Superior temporal gyrus (tissue), 1 donor: ENCODE data around the gene ZNF536.

Source experiments
- DNase-seq: peaks from one replicate; pipeline ENCODE4 v3.0.0-alpha.2; 2016; ENCODE audit errors: extremely low spot score

Gene ZNF536

DNA sequence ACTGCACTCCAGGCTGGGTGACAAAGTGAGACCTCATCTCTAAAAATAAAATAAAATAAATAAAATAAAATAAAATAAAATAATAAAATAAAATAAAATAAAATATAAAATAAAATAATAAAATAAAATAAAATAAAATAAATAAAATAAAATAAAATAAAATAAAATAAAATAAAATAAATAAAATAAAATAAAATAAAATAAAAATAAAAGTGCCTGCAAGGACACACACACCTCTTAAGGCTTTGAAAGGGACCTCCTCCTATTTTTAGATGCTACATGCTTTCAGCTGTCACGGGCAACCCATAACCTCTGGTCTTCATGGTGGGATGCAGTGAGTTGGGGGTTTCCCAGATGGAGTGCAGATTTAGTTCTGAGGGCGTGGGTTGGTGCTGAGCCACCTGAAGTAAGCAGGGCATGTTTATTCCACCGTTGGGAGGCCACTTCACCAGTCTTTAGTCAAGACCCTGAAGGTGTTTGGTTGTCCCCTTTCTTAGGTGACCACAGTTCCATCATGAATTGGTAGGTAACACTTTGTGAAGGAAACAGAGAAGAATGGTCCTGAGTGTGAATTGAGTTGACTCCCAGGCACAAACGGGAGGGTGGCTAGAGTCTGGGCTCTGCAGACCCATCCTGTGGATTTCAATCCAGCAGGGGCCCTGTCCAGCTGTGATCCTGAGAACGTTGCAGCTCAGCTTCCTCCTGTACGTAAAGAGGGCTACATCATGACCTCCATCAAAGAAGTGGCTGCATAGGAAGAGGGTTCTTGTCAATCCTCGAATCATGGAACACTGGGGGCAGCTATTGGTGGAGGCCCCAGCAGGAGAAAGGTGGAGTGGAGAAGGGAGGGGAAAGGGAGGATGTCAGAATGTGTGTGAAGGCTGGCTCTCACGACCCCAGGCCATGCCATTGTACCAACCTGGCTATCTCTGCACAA is 234.2 kb downstream of the ZNF536 start:
- DNase-seq: no peak
